HG02970 (cell line): ENCODE measurements around the gene ZKSCAN4.

Source experiments
- ATAC-seq: cut with Tn5 transposase; IDR thresholded peaks from one replicate; pipeline ENCODE4 v1.9.1; 2021; ENCODE audit warnings: mild to moderate bottlenecking, moderate library complexity, moderate number of reproducible peaks; ENCODE audit not compliant: unreplicated experiment, low FRiP score

The ZKSCAN4 gene

DNA sequence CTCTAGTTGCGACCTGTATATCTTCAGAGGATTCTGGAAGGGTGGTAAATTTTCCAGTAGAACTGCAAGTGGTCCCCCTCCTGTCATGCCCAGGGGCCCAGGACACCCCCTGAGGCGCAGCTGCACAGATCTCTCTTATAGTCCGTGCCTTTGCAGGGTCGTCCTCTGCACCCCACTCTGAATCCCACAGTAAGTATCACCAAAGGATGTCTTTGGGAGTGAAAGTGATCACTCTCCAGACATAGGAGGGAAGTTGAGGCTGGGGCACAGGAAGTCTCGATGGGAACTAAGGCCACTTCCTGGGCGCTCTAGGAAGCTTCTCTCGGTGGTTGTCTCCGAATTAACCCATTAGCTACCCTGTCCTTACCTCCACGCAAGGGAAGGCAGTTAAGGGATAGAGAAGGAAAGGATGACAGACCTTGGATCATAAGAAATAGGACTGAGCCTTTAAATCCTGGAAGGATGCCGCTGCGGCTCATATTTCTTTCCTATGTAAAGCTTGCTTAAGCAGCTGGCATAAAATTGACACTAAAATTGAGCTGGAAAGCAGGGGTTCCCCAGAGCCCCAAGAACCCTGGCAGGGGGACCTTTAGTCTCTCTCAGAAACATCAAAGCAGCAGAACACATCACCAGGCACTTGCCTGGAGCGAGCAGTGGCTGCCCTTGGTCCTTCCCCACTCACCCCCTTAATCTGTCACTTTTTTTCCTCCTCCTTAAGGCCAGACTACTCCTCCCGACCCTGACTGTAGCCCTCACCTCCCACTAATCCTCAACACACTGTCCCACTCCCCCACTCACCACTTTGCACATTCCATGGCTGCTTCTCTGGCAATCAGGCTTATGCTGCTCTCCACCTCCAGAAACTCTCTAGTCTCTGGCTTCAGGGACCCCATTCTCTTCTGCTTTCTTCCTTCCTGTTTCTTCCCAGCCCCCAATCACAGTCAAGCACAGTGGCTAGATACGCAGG is at the start of gene ZKSCAN4:
TSS of gene ZKSCAN4 (minus strand) at position 261 of the 967 bp plus-strand sequence. CDS start 289 bp downstream, outside the sequence.
- ATAC-seq: no peak

DNA sequence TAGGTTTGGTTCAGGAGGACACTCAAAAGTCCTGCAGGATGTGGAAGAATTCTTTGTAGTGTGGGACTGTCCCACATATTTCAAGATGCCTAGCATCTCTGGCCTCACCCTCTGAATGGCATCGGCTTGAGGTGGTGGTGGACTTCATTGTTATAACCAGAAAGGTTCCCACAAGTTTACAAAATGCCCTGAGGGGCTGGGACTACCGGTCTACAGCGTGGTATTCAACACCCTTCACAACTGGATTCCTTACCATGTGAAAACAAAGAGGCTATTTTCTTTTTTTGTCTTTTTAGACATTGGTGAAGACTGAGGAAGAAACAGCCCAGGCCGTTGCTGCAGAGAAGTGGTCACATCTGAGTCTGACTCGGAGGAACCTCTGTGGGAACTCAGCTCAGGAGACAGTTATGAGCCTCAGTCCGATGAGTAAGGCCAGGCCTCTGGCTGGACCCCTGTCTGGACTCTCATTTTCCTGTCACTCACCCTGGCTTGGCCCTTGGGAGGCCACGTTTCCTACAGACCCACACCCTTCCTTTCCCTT is 44.5 kb upstream of the ZKSCAN4 start:
- ATAC-seq: no peak

DNA sequence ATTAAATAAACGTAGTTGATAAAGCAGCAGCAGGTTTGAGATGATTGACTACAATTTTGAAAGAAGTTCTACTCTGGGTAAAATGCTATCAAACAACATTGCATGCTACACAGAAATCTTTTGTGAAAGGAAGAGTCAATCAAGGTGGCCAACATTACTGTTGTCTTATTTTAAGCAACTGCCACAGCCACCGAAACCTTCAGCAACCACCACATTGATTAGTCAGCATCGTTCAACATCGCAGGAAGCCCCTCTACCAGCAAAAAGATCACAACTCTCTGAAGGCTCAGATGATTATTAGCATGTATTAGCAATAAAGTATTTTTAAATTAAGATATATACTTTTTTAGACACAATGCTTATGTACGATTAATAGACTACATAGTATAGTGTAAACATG is 43.3 kb upstream of the ZKSCAN4 start:
- no peak for ATAC-seq

DNA sequence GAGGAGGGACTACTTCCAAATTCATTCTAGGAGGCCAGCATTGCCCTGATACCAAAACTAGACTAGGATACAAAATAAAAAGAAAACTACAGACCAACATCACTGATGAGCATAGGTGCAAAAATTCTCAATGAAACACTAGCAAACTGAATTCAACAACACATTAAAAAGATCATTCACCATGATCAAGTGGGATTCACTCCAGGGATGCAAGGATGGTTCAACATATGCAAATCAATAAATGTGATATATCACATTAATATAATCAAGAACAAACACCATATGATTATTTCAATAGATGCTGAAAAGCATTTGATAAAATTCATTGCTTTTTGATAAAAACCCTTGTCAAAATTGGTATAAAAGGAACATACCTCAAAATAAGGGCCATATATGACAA is 39.5 kb upstream of the ZKSCAN4 start:
- ATAC-seq: no peak

DNA sequence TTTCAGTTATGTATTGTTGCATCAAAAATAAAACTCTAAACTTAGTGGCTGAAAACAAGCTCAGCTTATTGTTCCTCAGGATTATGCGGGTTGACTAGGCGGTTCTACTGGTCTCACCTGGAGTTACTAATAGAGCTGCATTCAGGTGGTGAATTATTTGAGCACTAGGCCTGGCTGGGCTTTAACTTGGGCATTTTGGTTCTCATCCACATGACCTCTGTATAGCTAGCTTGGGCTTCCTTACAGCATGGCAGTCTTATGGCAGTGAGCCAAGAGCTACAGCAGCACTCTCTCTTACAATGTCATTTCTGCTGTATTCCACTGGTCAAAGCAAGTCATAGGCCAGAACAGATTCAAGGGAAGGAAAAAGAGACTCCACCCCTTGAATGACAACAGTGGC is 30.9 kb upstream of the ZKSCAN4 start:
- ATAC-seq: no peak

DNA sequence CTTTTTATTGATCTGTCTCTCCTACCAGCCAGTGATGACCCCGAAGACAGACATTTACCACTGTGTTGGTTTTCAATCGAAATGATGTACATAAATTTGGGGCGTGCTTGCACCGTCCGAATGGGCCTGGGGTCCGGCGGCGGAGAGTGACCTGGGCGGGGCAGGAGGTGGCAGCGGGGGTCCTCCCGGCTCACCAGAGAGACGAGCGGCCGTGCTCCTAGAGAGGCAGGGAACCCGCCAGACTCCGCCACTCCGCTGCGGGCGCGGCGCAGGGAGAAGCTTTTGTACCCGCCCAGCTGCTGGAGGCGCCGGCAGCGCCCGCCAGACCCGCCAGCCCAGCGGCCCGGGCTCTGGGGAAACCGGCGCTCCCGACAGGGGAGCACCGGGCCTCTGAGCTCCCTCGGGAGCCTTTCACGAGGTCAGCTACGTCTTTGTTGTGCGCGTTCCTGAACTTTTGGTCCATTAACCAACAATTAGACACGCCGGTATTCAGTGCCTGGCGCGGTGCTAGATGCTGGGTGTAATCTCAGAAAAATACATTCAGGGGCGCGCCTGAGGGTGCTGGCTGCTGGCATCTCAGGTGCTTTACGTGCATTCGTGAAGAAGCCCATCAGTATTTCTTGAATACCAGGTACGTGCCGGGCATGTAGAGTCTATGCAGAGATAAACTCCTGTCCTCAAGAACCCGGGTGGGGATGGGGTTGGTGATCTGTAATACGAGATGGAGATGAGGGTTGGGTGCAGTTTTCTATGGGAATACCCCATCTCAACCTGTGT is 29.4 kb upstream of the ZKSCAN4 start, which contains the start of gene PGBD1:
TSS of gene PGBD1 (plus strand) at position 285 of the 777 bp plus-strand sequence. CDS start 2,242 bp downstream, outside the sequence.
- peak; percentile 56 for ATAC-seq

DNA sequence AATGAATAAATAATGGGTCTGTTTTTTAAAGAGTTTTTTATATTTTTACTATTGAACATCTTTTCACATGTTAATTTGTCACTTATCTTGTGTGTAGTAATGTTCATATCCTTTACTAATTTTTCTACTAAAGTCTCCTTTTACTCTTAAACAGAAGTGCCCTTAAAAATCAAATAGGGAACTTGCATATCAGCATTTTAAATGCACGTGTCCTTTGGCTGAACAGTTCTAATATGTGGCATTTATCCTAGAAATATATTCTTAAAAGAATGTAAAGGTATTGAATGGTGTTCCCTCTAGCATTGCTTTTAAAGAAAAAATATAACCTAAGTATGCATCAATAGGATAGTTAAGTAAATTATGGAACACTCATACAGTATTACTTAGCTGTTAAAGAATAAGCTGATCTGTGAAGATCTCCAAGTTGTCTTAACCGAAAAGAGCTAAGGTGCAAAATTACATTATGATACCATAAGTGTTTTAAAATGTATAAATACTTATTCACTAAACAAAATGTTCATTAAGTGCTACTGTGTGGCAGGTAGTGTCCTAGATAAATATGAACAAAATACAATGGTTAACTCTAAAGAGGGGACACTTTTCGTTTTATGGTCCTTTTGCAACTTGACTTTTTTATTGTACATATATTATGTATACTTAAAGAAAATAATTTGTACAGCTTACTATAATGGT is 28.7 kb upstream of the ZKSCAN4 start:
- ATAC-seq: no peak

DNA sequence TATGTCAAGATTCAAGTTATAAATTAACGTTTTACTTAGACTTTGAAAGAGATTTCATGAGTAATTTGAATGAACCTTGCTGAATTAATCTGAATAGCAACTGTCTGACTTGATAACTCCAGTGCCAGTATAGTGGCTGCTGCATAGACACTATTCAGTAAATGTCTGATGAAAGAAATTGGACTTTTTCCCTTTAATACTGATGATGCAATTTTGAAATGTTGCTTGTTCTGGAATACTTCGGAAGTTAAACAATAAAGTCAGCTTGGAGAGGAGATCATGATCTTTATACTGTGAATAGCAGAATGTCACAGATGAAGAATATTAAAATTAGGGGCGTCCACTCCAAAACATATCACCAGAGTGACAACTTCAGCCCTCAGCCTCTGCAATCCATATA is 25.7 kb upstream of the ZKSCAN4 start:
- no peak for ATAC-seq

DNA sequence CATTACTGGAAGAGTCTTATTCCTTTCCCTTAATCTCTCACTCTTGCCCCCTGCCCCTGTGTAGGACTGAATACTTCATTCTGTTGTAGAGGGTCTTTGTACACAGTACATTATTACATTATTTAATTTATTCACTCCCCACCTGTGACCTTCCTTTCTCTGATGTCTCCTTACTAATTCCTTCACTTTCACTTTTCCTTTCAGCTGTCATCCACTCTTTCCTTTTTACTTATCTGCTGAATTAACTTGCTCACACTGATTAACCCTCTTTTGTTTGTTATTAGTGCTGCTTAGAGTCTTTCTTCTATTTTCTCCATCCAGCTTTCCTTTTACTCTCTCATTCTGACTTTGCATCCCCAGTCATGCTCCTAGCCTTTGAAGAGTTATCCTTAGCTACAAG is 22.8 kb upstream of the ZKSCAN4 start:
- no peak for ATAC-seq

DNA sequence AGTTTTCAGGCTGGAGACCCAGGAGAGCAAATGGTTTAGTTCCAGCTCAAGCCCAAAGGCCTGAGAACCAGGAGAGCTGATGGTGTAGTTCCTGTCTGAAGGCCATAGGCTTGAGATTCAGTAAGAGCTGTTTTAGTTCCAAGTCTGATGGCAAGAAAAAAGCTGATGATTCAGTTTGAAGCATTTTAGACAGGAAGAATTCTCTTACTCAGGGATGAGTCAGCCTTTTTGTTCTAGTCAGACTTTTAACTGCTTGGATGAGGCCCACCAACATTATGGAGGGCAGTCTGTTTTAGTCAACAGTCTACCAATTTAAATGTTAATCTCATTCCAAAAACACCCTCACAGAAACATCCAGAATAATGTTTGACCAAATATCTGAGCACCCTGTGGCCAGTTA is 17.4 kb upstream of the ZKSCAN4 start:
- no peak for ATAC-seq

DNA sequence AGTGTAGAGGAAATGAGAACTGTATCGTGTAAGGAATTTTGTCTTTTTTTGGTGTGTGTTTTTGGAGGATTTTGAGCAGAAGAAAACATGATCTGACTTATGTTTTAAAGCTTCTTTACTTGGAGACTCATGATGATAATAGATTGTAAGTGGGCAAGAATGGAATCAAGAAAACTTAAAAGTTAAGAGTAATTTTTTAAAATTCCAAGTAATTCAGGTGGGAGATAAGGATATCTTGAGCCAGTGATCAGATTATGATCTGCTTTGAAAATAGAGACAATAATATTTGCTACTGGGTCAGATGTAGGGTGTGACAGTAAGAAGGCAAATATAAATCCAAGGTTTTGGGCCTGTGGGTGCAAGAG is 15.6 kb upstream of the ZKSCAN4 start:
- no peak for ATAC-seq

DNA sequence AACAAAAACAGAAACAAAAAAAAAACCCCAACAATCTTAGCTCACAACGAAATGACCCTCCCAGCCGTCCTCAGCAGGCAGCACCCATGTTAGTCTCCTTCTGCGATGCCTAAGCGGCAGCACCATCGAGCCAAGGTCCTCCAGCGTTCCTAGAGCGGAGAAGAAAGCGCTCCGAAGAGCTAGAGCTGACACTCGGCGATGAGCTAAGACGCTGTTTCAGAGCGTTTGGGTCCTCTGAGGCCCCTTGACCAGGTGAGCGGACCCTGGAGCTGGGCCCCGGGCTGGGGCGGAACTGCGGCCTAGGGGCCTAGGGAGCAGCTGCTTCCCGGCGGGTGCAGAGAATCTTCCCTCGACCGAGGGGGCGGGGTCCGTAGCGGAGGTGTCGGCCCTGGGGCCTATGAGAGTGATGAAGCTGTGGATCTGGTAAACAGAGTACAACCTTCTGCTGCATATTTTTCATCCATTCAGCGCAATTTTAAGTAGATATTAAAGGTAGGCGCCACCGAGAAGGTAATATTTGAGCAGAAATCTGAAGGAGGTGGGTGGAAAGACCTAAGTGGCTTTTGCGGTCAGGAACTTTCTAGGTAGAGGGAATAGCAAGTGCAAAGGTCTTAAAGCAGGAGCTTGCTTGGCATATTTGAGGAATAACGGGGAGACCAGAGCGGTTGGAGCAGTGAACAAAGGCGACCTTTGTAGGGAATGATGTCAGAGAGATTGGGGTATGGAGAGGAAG is 15.1 kb upstream of the ZKSCAN4 start, which contains the start of gene ZSCAN26:
TSS of gene ZSCAN26 (plus strand) at position 182 of the 733 bp plus-strand sequence. CDS start 4,777 bp downstream, outside the sequence.
- peak; percentile 84 for ATAC-seq

DNA sequence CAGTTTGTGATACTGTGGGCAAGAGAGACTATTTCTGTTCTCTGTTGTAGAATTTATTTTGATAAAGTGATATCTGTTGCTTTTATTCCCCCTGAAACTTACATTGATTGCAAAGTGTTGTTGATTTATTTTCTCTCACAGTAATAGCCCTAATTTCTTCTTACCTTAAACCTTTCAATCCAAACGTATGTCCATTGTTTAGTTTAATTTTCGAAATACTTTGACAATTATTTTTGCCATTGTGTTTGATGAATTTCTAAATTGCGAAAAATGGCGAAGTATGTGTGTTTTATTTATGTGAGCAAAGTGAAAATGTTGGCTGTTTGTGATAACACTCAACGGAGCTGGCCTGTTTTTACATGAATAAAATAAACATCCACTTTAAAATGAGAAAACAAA is 14.5 kb upstream of the ZKSCAN4 start:
- no peak for ATAC-seq

DNA sequence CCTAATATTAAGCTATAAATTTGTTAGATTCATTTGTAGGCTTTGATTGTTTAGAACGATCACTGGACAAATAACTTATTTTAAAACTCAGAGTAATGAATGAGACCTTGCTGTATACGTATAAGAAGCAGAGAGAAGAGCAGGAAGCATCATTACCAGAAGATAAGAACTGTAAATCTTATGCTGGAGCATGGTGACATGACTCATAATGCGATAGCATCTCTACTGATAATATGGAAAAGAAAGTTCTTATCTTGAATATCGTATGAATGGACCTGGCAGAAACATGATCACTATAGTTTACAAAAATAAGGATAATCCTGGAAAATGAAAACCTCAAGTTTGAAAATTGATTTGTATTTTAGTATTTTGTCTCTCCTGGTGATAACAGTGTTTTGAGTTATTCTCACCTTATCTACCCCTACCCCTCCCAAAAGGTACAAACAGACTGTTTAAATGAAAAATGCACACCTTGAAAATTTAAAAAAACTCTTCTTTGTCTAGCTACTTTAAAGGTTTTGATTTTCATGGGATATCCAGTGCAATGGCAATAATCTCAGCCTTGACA is 12.8 kb upstream of the ZKSCAN4 start:
- no peak for ATAC-seq

DNA sequence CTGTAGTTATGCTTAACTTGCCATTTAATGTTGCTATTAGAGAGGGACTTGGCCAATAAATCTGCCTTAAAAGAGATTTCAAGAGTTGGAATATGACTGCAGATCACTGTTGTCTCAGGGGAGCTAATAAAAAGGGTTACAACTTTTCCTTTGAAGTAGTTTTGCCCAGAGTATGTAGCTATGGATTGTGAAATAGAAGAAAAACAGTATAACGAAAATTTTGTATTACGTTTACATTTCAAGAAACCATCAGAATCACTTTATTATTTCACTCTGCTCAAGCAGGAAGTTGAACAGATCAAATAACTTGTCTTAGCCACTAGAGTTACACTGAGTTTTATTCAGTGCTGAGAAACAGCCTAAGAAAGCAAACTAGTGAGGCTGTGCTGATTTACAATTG is 11.9 kb upstream of the ZKSCAN4 start:
- no peak for ATAC-seq

DNA sequence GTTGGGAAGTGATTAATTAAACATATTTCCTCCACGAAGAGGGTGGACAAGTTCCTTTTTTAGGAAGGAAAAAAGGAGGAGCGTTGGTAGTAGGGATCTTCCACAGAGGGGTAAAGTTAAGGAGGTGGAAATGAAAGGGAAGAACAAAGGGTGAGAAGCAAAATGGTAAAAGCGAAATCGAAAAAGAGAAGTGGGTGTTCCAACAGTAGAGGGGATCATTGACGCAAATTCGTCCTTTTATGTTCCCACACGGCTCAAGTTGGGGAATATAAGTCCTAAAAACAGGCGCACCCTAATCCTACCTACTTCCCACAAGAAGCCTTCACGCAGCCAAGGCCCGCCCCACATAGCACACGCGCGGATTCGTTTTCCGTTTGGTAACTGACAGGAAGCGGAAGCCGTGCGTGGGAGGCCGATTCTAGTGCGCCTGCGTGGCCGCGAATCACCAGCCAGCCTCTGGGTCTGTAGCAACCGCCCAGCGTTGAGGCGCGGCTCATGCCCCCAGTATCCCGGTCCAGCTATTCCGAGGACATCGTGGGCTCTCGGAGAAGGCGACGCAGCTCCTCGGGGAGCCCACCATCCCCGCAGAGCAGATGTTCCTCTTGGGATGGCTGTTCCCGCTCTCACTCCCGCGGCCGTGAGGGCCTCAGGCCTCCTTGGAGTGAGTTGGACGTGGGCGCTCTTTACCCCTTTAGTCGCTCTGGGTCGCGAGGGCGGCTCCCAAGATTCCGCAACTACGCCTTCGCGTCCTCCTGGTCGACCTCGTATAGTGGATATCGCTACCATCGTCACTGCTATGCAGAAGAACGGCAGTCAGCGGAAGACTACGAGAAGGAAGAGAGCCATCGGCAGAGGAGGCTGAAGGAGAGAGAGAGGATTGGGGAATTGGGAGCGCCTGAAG is 7.1 kb upstream of the ZKSCAN4 start, which contains the start of gene NKAPL:
TSS of gene NKAPL (plus strand) at position 421 of the 901 bp plus-strand sequence. CDS start at position 496, 75 bp downstream.
- ATAC-seq: no peak

DNA sequence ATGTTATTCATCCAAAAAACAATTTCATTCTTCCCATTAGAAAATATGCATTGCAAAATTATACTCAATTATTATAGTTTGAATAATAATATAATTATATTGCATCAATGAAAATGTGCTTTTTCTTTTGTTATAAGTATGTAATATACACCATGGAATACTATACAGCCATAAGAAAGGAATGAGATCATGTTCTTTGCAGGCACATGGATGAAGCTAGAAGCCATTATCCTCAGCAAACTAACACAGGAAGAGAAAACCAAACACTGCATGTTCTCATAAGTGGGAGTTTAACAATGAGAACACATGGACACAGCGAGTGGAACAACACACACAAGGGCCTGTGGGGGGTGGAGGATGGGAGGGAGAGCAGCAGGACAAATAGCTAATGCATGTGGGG is 5.0 kb upstream of the ZKSCAN4 start:
- no peak for ATAC-seq

DNA sequence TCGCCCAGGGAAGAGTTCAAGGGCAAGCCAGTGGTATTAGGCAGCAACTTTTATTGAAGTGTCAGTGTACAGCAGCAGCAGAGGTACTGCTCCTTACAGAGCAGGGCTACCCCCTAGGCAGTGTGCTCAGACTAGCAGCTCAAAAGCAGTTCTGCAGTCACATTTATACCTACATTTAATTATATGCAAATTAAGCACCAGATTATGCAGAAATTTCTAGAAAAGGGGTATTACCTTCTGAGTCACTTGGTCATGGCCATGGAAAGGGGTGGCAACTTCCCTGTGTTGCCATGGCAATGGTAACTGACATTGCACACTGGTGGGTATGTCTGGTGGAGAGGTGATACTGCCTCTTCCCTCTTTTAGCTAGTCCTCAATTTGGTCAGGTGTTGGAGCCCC is 2.1 kb upstream of the ZKSCAN4 start:
- no peak for ATAC-seq
